ENCODE data around the gene AHNAK.

DNA sequence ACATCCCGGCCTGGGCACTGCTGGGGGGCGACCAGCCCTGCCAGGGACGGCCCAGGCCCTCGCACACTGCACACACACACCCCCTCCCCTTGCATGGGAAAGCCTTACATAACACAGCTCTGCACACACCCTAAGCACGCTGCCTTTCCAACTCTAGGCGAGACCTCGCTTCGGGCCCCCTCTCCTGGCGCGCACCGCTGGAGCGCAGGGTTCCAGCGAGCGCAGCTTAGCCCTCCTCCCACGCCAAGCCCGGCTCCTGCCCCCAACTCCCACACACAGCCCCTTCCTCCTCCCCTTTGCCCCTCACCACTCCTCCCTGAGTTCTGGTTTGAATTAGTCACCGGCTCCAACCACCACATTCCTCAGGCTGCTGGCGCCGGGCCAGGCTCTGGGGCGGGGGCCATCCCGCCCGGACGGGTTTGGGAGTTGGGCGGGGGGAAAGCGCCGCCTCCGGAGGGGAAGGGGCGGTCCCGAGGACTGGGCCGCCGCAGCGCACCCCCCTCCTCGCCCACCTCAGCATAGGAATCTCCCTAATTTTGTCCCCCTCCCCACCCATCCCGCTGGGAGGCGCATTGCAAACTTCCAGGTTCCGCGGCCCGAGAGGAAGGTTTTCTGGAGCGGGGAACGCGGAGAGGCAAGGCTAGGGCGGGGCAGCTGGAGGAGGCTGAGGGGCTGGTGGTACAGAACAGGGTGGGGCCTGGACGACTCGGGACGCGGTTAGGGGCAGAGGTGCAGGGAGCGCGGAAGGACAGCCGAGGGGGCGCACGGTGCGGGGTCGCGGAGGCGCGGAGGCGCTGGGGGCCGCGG, 966 bp downstream of the AHNAK start:
- TF ChIP-seq, protein P1, sequence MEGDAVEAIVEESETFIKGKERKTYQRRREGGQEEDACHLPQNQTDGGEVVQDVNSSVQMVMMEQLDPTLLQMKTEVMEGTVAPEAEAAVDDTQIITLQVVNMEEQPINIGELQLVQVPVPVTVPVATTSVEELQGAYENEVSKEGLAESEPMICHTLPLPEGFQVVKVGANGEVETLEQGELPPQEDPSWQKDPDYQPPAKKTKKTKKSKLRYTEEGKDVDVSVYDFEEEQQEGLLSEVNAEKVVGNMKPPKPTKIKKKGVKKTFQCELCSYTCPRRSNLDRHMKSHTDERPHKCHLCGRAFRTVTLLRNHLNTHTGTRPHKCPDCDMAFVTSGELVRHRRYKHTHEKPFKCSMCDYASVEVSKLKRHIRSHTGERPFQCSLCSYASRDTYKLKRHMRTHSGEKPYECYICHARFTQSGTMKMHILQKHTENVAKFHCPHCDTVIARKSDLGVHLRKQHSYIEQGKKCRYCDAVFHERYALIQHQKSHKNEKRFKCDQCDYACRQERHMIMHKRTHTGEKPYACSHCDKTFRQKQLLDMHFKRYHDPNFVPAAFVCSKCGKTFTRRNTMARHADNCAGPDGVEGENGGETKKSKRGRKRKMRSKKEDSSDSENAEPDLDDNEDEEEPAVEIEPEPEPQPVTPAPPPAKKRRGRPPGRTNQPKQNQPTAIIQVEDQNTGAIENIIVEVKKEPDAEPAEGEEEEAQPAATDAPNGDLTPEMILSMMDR (tag by site-specific recombination; IDR thresholded peaks at IDR 0.05): peak; percentile 66
- TF ChIP-seq ZNF776 (tag by site-specific recombination; IDR thresholded peaks at IDR 0.05; ENCODE audit: borderline replicate concordance) (no peak), ZNF621 (tag by site-specific recombination; IDR thresholded peaks at IDR 0.05) (no peak)

Data from HEK293 (cell line).